Suprapubic skin (tissue), 4 donors: Measurements from ENCODE around the gene AGPAT4.

Source experiments
- CTCF ChIP-seq, 2 donors: fragments of 200-600 bp in 1 of 2; fragments of 450-650 bp in 1 of 2; sonication (generic) in 1 of 2; IDR thresholded peaks; one replicate each; pipeline ENCODE4 v1.5.1; 2016 to 2019; ENCODE audit warnings: antibody characterized with exemption in 2 of 2, mild to moderate bottlenecking in 1 of 2, moderate library complexity in 1 of 2
- EP300 ChIP-seq: sonication (generic); formaldehyde crosslinking; IDR thresholded peaks from one replicate; pipeline ENCODE4 v1.6.1; 2017; ENCODE audit warnings: antibody characterized with exemption
- POLR2AphosphoS5 ChIP-seq, 3 donors: sonication (generic); formaldehyde crosslinking; IDR thresholded peaks; one replicate each; pipeline ENCODE4 v1.6.1; 2017; ENCODE audit warnings: antibody characterized with exemption in 3 of 3

- TF ChIP-seq CTCF (IDR thresholded peaks at IDR 0.05) (no peak), POLR2AphosphoS5 (IDR thresholded peaks at IDR 0.05) (no peak), EP300 (no peak)
Measured at GRCh38 chr6:161257793-161258457, 15.9 kb downstream of the AGPAT4 start.
